ENCODE measurements around the gene RBMXL3. TPM values are rescaled to one million over a fixed set of nuclear protein-coding genes. Genes with fewer than 3 reads are reported as not detected.

RBMXL3 gene
- total RNA-seq, result 1 to 10 TPM in 1 of 2 donors, not detected in 1; 1.4 TPM

- 97% methylated on average over 16 of the region's 16 CpGs for WGBS
Measured at GRCh38 chrX:115189110-115189509, at the start of gene RBMXL3. Gene RBMXL3, plus strand, starts transcription at chrX:115189410. Its CDS starts 32 bp downstream, at chrX:115189442.

GRCh38 chrX:115142057-115142456 is 47.2 kb upstream of the RBMXL3 start:
- no peak overlapping the region for H3K4me3 ChIP-seq
- no peaks in the 10 kb centered on the region for H3K27me3 ChIP-seq (replicated peaks; ENCODE audit: insufficient read depth)
- no peak overlapping the region for H3K27ac ChIP-seq
- no peaks in the 10 kb centered on the region for H3K4me1 ChIP-seq (replicated peaks)
- TF ChIP-seq POLR2AphosphoS5 (IDR thresholded peaks at IDR 0.05), result no peak
- TF ChIP-seq POLR2A (IDR thresholded peaks at IDR 0.05), result no peak
- no peak for TF ChIP-seq CTCF (IDR thresholded peaks at IDR 0.05)
- intact Hi-C loops (cut with DNase I), result no loop called here
- H3K36me3 ChIP-seq, result no peaks in the 10 kb centered on the region
- H3K9me3 ChIP-seq, result no peaks in the 10 kb centered on the region
- DNase-seq (ENCODE audit: low spot score), result no peak

More at GRCh38 chrX:115189110-115189509, at the start of gene RBMXL3:
- no peak for DNase-seq (ENCODE audit: low spot score)
- no peaks in the 10 kb centered on the region for H3K4me1 ChIP-seq (replicated peaks)
- TF ChIP-seq CTCF (IDR thresholded peaks at IDR 0.05) (no peak), POLR2A (IDR thresholded peaks at IDR 0.05) (no peak), POLR2AphosphoS5 (IDR thresholded peaks at IDR 0.05) (no peak)
- H3K4me3 ChIP-seq, result no peak within 1 kb of the TSS
- no peaks in the 10 kb centered on the region for H3K27me3 ChIP-seq (replicated peaks; ENCODE audit: insufficient read depth)
- no peak within 1 kb of the TSS for H3K27ac ChIP-seq
- intact Hi-C loops (cut with DNase I), result no loop called here
- no peaks in the 10 kb centered on the region for H3K9me3 ChIP-seq
- H3K36me3 ChIP-seq, result no peaks in the 10 kb centered on the region

GRCh38 chrX:115147220-115147619 is 42.0 kb upstream of the RBMXL3 start:
- no peaks in the 10 kb centered on the region for H3K27me3 ChIP-seq (replicated peaks; ENCODE audit: insufficient read depth)
- H3K9me3 ChIP-seq, result no peaks in the 10 kb centered on the region
- no peaks in the 10 kb centered on the region for H3K36me3 ChIP-seq
- no peak for TF ChIP-seq POLR2A (IDR thresholded peaks at IDR 0.05)
- TF ChIP-seq CTCF (IDR thresholded peaks at IDR 0.05), result peak in 3 of 4 experiments; percentile 18 to 44 (median 40)
- DNase-seq (ENCODE audit: low spot score), result no peak
- intact Hi-C loops (cut with DNase I), result no loop called here
- no peaks in the 10 kb centered on the region for H3K4me1 ChIP-seq (replicated peaks)
- no peak overlapping the region for H3K27ac ChIP-seq
- no peak overlapping the region for H3K4me3 ChIP-seq
- 38% methylated on average over 1 of the region's 1 CpG for WGBS

- Histone ChIP-seq H3K36me3 (no peaks in the 10 kb centered on the region), H3K27ac (no peak overlapping the region), H3K27me3 (replicated peaks; ENCODE audit: insufficient read depth) (no peaks in the 10 kb centered on the region), H3K9me3 (no peaks in the 10 kb centered on the region), H3K4me1 (replicated peaks) (no peaks in the 10 kb centered on the region), H3K4me3 (no peak overlapping the region)
- WGBS, result 79% methylated on average over 9 of the region's 9 CpGs
- no peak for DNase-seq (ENCODE audit: low spot score)
- intact Hi-C loops (cut with DNase I), result no loop called here
- TF ChIP-seq POLR2A (IDR thresholded peaks at IDR 0.05) (no peak), POLR2AphosphoS5 (IDR thresholded peaks at IDR 0.05) (no peak), CTCF (IDR thresholded peaks at IDR 0.05) (no peak)
Measured at GRCh38 chrX:115173181-115173580, 16.0 kb upstream of the RBMXL3 start.

- H3K4me1 ChIP-seq (replicated peaks), result no peaks in the 10 kb centered on the region
- H3K27me3 ChIP-seq (replicated peaks; ENCODE audit: insufficient read depth), result no peaks in the 10 kb centered on the region
- no peaks in the 10 kb centered on the region for H3K9me3 ChIP-seq
- H3K36me3 ChIP-seq, result no peaks in the 10 kb centered on the region
- 93% methylated on average over 3 of the region's 3 CpGs for WGBS
- intact Hi-C loops (cut with DNase I), result no loop called here
- TF ChIP-seq POLR2AphosphoS5 (IDR thresholded peaks at IDR 0.05), result no peak
- no peak for TF ChIP-seq CTCF (IDR thresholded peaks at IDR 0.05)
- TF ChIP-seq POLR2A (IDR thresholded peaks at IDR 0.05), result no peak
- H3K4me3 ChIP-seq, result no peak overlapping the region
- DNase-seq (ENCODE audit: low spot score), result no peak
- H3K27ac ChIP-seq, result no peak overlapping the region
Measured at GRCh38 chrX:115174548-115174947, 14.7 kb upstream of the RBMXL3 start.
